WERI-Rb-1 (cell line): ENCODE data around the gene TOP1.
"Not testable (repeated sequence)": the region's sequence is repeated elsewhere in the genome, so short reads cannot be mapped to it uniquely, and the experiment has no call there.

Source experiments
- DNase-seq: peaks from one replicate; pipeline ENCODE4 v3.0.0-alpha.2; 2020
- H3K27ac ChIP-seq: fragments of 250-450 bp; sonication (Bioruptor Pico); 2 replicates; pipeline ENCODE4 v1.5.1; 2020; ENCODE audit warnings: mild to moderate bottlenecking, moderate library complexity
- H3K27me3 ChIP-seq: fragments of 250-450 bp; sonication (Bioruptor Pico); 2 replicates; pipeline ENCODE4 v1.5.1; 2021; ENCODE audit warnings: mild to moderate bottlenecking, low read depth, moderate library complexity; ENCODE audit not compliant: insufficient read depth, severe bottlenecking
- H3K36me3 ChIP-seq: fragments of 250-450 bp; sonication (Bioruptor Pico); 2 replicates; pipeline ENCODE4 v1.5.1; 2020; ENCODE audit warnings: mild to moderate bottlenecking, moderate library complexity
- H3K4me3 ChIP-seq: 2 replicates; pipeline ENCODE4 v1.5.1; 2011; ENCODE audit warnings: low read depth, mild to moderate bottlenecking, control low read depth, low read length
- H3K9me3 ChIP-seq: fragments of 250-450 bp; sonication (Bioruptor Pico); 2 replicates; pipeline ENCODE4 v1.5.1; 2021; ENCODE audit warnings: mild to moderate bottlenecking, moderate library complexity; ENCODE audit not compliant: severe bottlenecking
- CTCF ChIP-seq: IDR thresholded peaks from 2 replicates; pipeline ENCODE4 v1.5.1; 2011; ENCODE audit warnings: low read depth, mild to moderate bottlenecking, control low read depth, inconsistent platforms, low read length

The TOP1 gene

DNA sequence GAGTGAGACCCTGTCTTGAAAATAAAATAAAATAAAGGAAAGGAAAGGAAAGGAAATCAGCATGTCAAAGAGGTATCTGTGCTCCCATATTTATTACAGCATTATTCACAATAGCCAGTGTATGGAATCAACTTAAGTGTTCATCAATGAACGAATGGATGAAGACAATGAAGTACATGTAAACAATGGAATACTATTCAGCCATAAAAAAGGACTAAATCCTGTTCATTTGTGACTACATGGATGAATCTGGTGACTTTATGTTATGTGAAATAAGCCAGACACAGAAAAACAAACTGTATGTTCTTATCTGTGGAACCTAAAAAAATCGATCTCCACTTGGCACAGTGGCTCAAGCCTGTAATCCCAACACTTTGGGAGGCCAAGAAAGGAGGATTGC is 28.0 kb upstream of the TOP1 start:
- H3K9me3 ChIP-seq, result no peaks in the 10 kb centered on the region
- TF ChIP-seq CTCF, result no peak
- DNase-seq, result no peak
- no peak overlapping the region for H3K4me3 ChIP-seq
- H3K27ac ChIP-seq, result no peak overlapping the region
- no peaks in the 10 kb centered on the region for H3K27me3 ChIP-seq
- no peaks in the 10 kb centered on the region for H3K36me3 ChIP-seq

- H3K27ac ChIP-seq, result no peak overlapping the region
- no peak overlapping the region for H3K4me3 ChIP-seq
- no peaks in the 10 kb centered on the region for H3K36me3 ChIP-seq
- H3K9me3 ChIP-seq, result peaks cover 5% of the 10 kb centered on the region
- no peak for TF ChIP-seq CTCF
- no peaks in the 10 kb centered on the region for H3K27me3 ChIP-seq
- no peak for DNase-seq
These were observed 27.1 kb upstream of the TOP1 start for GRCh38 chr20:41001497-41001896.

- Histone ChIP-seq H3K36me3 (no peaks in the 10 kb centered on the region), H3K9me3 (peaks cover 11% of the 10 kb centered on the region), H3K4me3 (no peak overlapping the region), H3K27me3 (no peaks in the 10 kb centered on the region), H3K27ac (no peak overlapping the region)
- no peak for DNase-seq
- TF ChIP-seq CTCF, result no peak
These were observed 25.8 kb upstream of the TOP1 start for GRCh38 chr20:41002842-41003142.

DNA sequence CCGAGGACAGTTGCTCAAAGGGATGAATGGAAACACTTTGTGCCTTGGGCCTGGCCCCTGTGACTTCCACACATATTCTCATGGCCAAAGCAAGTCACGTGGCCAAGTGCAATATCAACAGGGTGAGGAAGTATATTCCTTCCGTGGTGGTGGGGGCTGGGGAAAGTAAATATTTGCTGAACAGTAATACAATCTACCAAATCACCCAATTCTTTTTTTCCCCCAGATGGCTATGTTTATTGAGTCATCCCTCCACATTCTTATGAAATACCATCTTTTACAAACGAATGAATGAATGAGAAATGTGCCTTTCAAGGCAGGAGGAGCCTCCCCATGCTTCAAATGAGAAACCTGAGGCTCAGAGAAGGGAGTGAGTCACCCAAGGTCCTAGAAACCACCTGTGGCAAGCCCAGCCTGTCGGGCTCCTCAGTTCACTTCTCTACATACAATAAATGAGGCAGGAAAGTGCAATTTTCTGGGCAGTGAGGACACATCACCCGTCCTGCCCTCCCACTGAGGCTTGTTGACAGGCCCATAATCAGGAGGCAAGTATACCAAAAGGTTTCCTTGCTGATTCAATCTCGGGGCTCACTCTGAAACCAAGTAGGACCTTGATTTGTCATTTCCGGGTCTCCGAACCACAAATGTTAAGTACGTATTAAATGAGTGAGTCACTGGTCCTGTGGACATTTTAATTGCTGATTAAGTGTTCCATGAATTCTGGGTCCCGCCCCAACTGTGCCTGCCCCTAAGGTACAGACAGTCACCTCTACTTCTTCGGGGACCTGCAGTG is 25.3 kb upstream of the TOP1 start:
- H3K4me3 ChIP-seq, result no peak overlapping the region
- DNase-seq, result no peak
- TF ChIP-seq CTCF, result no peak
- no peaks in the 10 kb centered on the region for H3K36me3 ChIP-seq
- no peaks in the 10 kb centered on the region for H3K27me3 ChIP-seq
- no peak overlapping the region for H3K27ac ChIP-seq
- peaks cover 11% of the 10 kb centered on the region for H3K9me3 ChIP-seq

DNA sequence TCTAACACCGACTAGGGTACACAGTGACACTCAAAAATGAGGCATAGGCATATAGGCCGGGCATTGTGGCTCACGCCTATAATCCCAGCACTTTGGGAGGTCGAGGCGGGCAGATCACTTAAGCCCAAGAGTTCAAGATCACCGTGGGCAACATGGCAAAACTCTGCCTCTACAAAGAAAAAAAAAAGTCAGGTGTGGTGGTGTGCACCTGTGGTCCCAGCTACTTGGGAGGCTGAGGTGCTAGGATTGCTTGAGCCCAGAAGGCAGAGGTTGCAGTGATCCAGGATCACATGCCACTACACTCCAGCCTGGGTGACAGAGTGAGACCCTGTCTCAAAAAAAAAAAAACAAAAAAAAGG is 24.7 kb upstream of the TOP1 start:
- peaks cover 11% of the 10 kb centered on the region for H3K9me3 ChIP-seq
- H3K36me3 ChIP-seq, H3K27me3 ChIP-seq, H3K4me3 ChIP-seq, H3K27ac ChIP-seq, DNase-seq: not testable (repeated sequence)

- Histone ChIP-seq H3K36me3 (no peaks in the 10 kb centered on the region), H3K27ac (peak overlapping the region; percentile 6), H3K4me3 (no peak overlapping the region), H3K9me3 (peaks cover 11% of the 10 kb centered on the region), H3K27me3 (no peaks in the 10 kb centered on the region)
- peak; percentile 58 for DNase-seq
- no peak for TF ChIP-seq CTCF
These were observed 23.9 kb upstream of the TOP1 start for GRCh38 chr20:41004531-41005360.
